C4-2B (cell line): ENCODE results near the gene BTAF1.

ENCODE experiments used
- CTCF ChIP-seq: fragments of 450-650 bp; conservative IDR thresholded peaks from 2 replicates; pipeline ENCODE4 v1.5.1; 2017; ENCODE audit warnings: mild to moderate bottlenecking
- ZFX ChIP-seq: fragments of 450-650 bp; IDR thresholded peaks from 2 replicates; pipeline ENCODE4 v1.6.1; 2017

GRCh38 chr10:91897421-91897820 is 26.1 kb upstream of the BTAF1 start:
- no peak for TF ChIP-seq CTCF
- TF ChIP-seq ZFX, result no peak
